NB4 (cell line): ENCODE results near the gene IFT52.

Source experiments
- DNase-seq: peaks from one replicate; pipeline ENCODE4 v3.0.0; 2010; ENCODE audit warnings: low read depth
- H3K4me3 ChIP-seq: one replicate; pipeline ENCODE4 v1.5.1; 2011; ENCODE audit warnings: mild to moderate bottlenecking, low read depth, low read length, moderate library complexity
- CTCF ChIP-seq: IDR thresholded peaks from one replicate; pipeline ENCODE4 v1.5.1; 2012; ENCODE audit warnings: low read depth, low read length
- MYC ChIP-seq: IDR thresholded peaks from 2 replicates; pipeline ENCODE4 v1.6.1; 2011; ENCODE audit warnings: low read depth, low read length
- POLR2A ChIP-seq: IDR thresholded peaks from 2 replicates; pipeline ENCODE4 v1.6.1; 2011; ENCODE audit warnings: mild to moderate bottlenecking; ENCODE audit not compliant: insufficient read length; ENCODE audit errors: extremely low read depth
- TF ChIP-seq, protein P1 (sequence below): IDR thresholded peaks from 2 replicates; pipeline ENCODE4 v1.6.1; 2011; ENCODE audit warnings: low read depth, low read length

IFT52 gene

GRCh38 chr20:43694763-43695162 is 104.0 kb downstream of the IFT52 start:
- TF ChIP-seq POLR2A (no peak), CTCF (no peak), MYC (no peak)
- TF ChIP-seq, protein P1, sequence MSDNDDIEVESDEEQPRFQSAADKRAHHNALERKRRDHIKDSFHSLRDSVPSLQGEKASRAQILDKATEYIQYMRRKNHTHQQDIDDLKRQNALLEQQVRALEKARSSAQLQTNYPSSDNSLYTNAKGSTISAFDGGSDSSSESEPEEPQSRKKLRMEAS, result no peak
- no peak for DNase-seq
- H3K4me3 ChIP-seq, result no peak overlapping the region

DNA sequence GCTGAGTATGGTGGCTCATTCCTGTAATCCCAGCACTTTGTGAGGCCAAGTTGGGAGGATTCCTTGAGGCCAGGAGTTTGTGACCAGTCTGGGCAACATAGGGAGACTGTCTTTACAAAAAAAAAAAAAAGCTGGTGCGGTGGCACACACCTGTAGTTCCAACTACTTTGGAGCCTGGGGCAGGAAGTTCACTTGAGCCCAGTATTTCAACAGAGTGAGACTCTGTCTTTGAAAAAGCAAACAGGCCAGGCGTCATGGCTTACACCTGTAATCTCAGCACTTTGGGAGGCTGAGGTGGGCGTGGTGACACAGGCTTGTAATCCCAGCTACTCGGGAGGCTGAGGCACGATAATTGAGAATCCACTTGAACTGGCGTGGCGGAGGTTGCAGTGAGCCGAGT is 104.8 kb downstream of the IFT52 start:
- no peak overlapping the region for H3K4me3 ChIP-seq
- no peak for DNase-seq
- TF ChIP-seq POLR2A (no peak), MYC (no peak), CTCF (no peak)
- TF ChIP-seq, protein P1, result no peak
